OCI-LY3 (cell line): ENCODE results near the gene TAF3.

Source experiments
- EZH2phosphoT487 ChIP-seq: fragments of 200-600 bp; shearing (Covaris generic); IDR thresholded peaks from 2 replicates; pipeline ENCODE4 v1.6.1; 2018; ENCODE audit warnings: antibody characterized with exemption, mixed run types, low read depth
- TF ChIP-seq, protein P1 (sequence below): fragments of 200-600, 300-600 bp; sonication (generic); IDR thresholded peaks from 2 replicates; pipeline ENCODE4 v1.5.1; 2014; ENCODE audit warnings: antibody characterized with exemption, low read length, low read depth

- TF ChIP-seq, protein P1, sequence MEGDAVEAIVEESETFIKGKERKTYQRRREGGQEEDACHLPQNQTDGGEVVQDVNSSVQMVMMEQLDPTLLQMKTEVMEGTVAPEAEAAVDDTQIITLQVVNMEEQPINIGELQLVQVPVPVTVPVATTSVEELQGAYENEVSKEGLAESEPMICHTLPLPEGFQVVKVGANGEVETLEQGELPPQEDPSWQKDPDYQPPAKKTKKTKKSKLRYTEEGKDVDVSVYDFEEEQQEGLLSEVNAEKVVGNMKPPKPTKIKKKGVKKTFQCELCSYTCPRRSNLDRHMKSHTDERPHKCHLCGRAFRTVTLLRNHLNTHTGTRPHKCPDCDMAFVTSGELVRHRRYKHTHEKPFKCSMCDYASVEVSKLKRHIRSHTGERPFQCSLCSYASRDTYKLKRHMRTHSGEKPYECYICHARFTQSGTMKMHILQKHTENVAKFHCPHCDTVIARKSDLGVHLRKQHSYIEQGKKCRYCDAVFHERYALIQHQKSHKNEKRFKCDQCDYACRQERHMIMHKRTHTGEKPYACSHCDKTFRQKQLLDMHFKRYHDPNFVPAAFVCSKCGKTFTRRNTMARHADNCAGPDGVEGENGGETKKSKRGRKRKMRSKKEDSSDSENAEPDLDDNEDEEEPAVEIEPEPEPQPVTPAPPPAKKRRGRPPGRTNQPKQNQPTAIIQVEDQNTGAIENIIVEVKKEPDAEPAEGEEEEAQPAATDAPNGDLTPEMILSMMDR: no peak
- TF ChIP-seq EZH2phosphoT487: no peak
Observed at GRCh38 chr10:7956508-7956907, 138.2 kb downstream of the TAF3 start.
